Medulla oblongata (tissue), 1 donor: Measurements from ENCODE around the gene CBX1.
"Not testable (repeated sequence)": the region's sequence is repeated elsewhere in the genome, so short reads cannot be mapped to it uniquely, and the experiment has no call there.

ENCODE experiments used
- DNase-seq: peaks from one replicate; pipeline ENCODE4 v3.0.0-alpha.2; 2015; ENCODE audit errors: extremely low spot score

CBX1 gene

DNA sequence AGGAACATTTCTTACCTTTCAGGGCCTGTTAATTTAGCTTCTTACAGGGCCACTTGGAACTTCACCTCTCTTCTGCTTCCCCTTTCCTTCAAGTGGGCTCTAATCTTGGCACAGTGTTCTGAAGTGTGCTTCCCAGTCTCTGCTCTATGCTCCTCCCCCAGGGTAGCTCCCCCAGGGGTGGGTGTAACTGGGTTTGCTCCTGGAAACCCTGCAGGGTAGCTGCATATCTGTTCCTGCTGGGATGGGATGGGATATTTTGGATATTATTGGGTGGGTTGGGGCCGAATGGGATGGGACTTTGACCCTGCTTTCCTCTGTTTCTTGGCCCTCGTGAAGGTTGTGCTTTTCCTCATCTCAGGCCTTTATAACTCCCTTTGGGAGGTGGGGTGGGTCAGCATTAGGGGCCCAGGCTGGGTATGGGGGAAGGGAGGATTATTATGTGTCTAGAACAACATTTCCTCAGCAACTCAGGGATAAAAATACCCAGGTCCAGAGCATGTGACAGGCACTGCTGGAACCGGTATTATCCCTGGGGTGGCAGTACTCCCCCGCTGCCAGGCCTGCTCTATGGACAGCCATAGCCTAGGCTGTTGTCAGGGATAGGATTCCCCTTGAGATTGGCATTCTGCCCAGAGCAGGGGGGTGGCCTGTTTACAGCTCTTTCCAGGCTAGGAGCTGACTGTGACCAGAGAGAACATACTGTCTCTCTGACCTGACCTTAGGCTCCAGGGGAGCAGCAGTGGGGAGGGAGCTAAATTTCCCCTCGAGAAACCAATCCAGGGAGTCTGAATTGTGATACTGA is 48.1 kb downstream of the CBX1 start:
- peak; percentile 88 for DNase-seq

GRCh38 chr17:48051706-48052486 is 49.4 kb downstream of the CBX1 start:
- DNase-seq: peak; percentile 64

- no peak for DNase-seq
These were observed 50.0 kb downstream of the CBX1 start for GRCh38 chr17:48051283-48051682.

DNA sequence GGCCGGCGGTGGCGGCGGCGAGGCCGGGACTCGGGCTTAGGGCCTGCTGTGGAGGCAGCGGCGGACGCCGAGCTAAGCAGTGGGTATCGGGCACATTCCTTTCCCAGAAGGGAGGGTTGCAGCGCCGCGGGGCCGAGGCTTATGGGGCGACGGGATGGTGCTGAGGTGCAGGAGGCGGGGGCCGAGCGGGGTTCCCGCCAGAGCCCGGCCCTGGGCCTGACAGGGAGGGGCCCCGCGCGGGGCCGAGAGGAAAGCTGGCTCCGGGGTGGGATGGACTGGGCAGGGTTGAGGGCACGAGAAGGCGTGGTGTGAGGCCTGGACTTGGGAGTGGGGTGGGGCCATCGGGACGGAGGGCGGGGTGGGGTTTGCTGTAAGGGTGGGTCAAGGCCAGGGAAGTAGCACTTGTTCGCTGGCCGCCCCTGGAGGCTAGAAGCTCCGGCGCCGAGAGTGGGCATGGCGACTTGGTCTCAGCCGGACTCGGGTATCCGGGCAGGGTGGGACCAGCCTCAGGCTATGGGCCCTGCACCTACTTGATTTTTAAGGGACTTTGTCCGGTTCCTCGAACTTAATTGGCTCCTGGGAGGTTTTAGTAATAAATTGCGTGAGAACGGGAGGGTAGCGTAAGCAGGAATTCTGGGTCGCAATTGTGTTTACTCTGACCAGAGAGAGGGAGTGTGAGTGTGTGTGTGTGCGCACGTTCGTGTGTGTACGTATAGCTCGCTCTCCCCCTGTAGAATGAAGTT is 52.7 kb downstream of the CBX1 start:
- DNase-seq: peak; percentile 87

GRCh38 chr17:48047741-48048383 is 53.4 kb downstream of the CBX1 start, which contains the start of gene NFE2L1:
Gene NFE2L1 (plus strand): TSS chr17:48048359. CDS start chr17:48051119, 2,760 bp downstream.
- DNase-seq: peak; percentile 100

- DNase-seq: no peak
These were observed 54.1 kb downstream of the CBX1 start for GRCh38 chr17:48047113-48047740.

GRCh38 chr17:48046296-48046695 is 55.0 kb downstream of the CBX1 start:
- no peak for DNase-seq

DNA sequence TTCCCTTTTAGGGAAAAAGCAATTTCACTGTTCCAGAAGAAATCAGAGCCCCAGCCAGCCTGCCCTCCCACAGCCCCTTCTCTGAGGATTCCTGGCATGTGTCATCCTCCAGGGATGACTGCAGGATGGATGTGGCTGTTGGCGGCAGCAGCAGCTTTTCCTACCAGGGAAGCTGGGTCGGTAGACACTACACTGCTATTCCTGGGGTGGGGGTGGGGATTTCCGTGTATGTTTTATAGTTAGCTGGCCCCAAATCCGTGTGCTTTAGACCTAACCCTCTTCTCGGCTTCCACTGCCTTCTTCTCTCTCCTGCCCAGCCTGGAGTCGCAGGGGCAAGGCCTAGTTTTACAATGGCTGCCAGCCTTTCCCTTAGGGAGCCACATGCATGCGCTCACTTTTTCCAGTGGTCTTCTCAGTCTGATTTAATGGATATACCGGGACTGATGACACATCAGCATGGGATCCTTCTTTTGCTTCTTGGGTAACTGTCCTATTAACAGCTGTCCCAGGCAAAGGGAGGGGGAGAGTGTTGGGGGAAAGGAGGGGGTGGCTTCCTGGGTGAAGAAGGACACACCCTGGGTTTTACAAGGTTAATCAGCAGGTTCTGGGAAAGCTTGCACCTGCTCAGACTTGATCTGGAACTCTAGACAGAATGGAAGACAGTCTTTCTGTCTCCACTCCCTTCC is 55.8 kb downstream of the CBX1 start:
- no peak for DNase-seq

DNA sequence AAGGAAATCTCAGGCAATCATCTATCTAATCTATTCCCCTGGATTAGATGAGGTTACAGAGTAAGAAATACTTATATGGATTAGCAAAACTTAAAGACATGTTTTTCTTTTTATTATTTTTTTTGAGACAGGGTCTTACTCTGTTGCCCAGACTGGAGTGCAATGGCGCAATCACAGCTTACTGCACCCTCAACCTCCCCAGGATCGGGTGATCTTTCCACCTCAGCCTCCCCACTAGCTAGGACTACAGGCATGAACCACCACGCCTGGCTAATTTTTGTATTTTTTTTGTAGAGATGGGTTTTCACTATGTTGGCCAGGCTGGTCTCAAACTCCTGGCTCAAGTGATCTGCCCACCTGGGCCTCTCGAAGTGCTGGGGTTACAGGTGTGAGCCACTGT is 56.4 kb downstream of the CBX1 start:
- DNase-seq: no peak

DNA sequence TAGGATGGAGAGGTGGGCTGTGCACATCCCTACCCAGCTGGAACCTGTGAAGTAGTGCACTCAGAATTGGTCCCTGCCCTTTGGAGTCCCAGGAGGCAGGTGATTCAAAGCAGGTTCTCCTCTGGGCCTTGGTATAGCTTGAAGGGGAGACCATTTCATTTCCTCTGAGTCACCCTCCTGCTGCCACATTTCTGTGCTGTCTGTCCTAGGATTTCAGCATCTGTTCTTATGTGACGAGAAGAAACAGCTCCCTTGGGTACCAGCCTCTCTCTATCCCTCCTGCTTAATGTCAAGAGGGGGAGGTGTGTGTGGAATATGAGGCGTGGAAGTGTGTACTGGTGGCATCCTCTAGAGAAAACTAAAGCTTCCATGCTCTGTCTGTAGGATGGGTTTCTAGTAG is 58.1 kb downstream of the CBX1 start:
- no peak for DNase-seq

DNA sequence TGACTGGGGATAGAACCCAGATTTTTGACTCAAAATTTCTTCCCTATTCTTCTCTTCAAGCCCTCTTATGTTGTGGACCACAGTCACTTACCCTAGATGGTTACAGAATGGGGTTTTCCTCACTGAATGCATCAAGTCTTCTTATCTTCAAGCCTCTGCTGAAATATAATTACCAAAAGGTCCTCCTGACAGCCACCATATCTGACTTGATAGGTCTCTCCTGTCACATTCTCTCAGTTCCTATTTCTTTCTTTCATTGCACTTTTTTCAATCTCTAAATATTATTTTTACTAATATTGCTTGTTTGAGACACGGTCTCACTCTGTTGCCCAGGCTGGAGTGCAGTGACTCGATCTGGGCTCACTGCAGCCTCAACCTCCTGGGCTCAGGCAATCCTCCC is 62.6 kb downstream of the CBX1 start:
- DNase-seq: no peak

- no peak for DNase-seq
These were observed 63.4 kb downstream of the CBX1 start for GRCh38 chr17:48037838-48038323.

GRCh38 chr17:48037036-48037837 is 64.0 kb downstream of the CBX1 start, which contains the start of gene COPZ2:
Gene COPZ2 (minus strand): TSS chr17:48037797. CDS start chr17:48037777, 20 bp downstream.
- peak; percentile 46 for DNase-seq

DNA sequence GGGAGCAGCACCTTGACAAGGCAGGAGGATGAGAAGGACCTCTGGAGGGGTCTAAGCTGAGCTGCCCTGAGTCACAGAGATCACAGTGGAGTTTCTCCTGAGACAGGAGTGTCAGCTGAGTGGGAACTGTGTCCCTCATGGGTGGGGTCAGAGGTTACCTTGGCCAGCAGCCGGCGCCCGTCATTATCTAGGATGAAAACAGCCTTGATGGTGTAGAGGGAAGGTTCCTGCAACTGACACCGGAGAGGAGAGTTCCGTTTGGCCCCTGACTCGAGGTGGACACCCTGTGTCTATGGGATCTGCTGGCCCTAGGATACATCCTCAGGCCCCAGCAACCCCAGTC is 64.6 kb downstream of the CBX1 start:
- DNase-seq: no peak

DNA sequence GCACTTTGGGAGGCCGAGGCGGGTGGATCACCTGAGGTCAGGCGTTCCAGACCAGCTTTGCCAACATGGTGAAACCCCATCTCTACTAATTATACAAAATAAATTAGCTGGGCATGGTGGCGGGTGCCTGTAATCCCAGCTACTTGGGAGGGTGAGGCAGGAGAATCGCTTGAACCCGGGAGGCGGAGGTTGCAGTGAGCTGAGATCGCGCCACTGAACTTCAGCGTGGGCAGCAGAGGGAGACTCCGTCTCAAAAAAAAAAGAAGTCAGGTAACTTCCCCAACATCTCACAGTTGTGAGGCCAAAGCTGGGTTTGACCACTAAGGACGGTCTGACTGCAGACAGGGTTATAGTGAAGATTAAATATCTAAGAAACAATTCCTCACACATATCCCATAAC is 66.5 kb downstream of the CBX1 start:
- not testable (repeated sequence) for DNase-seq

- no peak for DNase-seq
These were observed 69.3 kb downstream of the CBX1 start for GRCh38 chr17:48031966-48032365.

- no peak for DNase-seq
These were observed 70.7 kb downstream of the CBX1 start for GRCh38 chr17:48030531-48030930.

DNA sequence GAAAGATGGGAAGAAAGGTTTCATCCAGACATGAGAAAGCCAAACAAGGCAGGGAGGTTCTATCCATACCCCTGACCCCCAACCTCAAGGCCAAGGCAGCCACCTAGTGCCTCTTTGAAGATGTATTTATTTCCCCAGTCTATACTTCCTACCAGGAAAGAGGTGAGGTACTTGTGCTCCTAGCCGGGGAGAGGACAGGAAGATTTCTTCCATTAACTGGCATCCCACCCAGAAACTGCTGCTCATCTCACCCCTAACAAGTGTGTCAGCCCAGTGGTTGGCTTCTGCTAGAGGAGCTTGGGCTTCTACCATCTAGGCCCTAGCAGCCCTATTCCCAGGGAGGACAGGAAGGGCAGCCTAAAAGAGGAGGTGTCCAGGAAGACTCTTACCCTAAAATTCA is 72.5 kb downstream of the CBX1 start:
- DNase-seq: no peak

- DNase-seq: no peak
These were observed 73.8 kb downstream of the CBX1 start for GRCh38 chr17:48027322-48027981.
